ENCODE measurements around the gene AMOTL1.
A peak's percentile ranks its signal among the peaks of the same experiment; 100 is the strongest.

The AMOTL1 gene

GRCh38 chr11:94856443-94856842 is 88.3 kb downstream of the AMOTL1 start:
- no peak overlapping the region for H3K4me3 ChIP-seq (ENCODE audit: low read depth, low read length)
- no peak for TF ChIP-seq CTCF (IDR thresholded peaks at IDR 0.05; ENCODE audit: low read depth, low read length)
- peak overlapping the region; percentile 80 for H3K27ac ChIP-seq
- DNase-seq: peak; percentile 14
- H3K9me3 ChIP-seq (ENCODE audit: severe bottlenecking): no peaks in the 10 kb centered on the region
- H3K27me3 ChIP-seq (ENCODE audit: insufficient read depth, low read depth, severe bottlenecking): no peaks in the 10 kb centered on the region
- H3K36me3 ChIP-seq: peaks cover 85% of the 10 kb centered on the region

GRCh38 chr11:94857337-94857736 is 89.2 kb downstream of the AMOTL1 start:
- no peak for DNase-seq
- Histone ChIP-seq H3K9me3 (ENCODE audit: severe bottlenecking) (no peaks in the 10 kb centered on the region), H3K4me3 (ENCODE audit: low read depth, low read length) (no peak overlapping the region), H3K27ac (peak overlapping the region; percentile 80), H3K36me3 (peaks cover 84% of the 10 kb centered on the region), H3K27me3 (ENCODE audit: insufficient read depth, low read depth, severe bottlenecking) (no peaks in the 10 kb centered on the region)
- TF ChIP-seq CTCF (IDR thresholded peaks at IDR 0.05; ENCODE audit: low read depth, low read length): no peak

- Histone ChIP-seq H3K36me3 (peaks cover 83% of the 10 kb centered on the region), H3K27ac (peak overlapping the region; percentile 80), H3K27me3 (ENCODE audit: insufficient read depth, low read depth, severe bottlenecking) (no peaks in the 10 kb centered on the region), H3K4me3 (ENCODE audit: low read depth, low read length) (no peak overlapping the region), H3K9me3 (ENCODE audit: severe bottlenecking) (no peaks in the 10 kb centered on the region)
- no peak for TF ChIP-seq CTCF (IDR thresholded peaks at IDR 0.05; ENCODE audit: low read depth, low read length)
- peak; percentile 45 for DNase-seq
Measured at GRCh38 chr11:94858012-94858705, 90.0 kb downstream of the AMOTL1 start.

- no peak for DNase-seq
- no peak overlapping the region for H3K27ac ChIP-seq
- peaks cover 79% of the 10 kb centered on the region for H3K36me3 ChIP-seq
- no peak overlapping the region for H3K4me3 ChIP-seq (ENCODE audit: low read depth, low read length)
- H3K27me3 ChIP-seq (ENCODE audit: insufficient read depth, low read depth, severe bottlenecking): no peaks in the 10 kb centered on the region
- no peak for TF ChIP-seq CTCF (IDR thresholded peaks at IDR 0.05; ENCODE audit: low read depth, low read length)
- H3K9me3 ChIP-seq (ENCODE audit: severe bottlenecking): no peaks in the 10 kb centered on the region
Measured at GRCh38 chr11:94860333-94860732, 92.2 kb downstream of the AMOTL1 start.

GRCh38 chr11:94861306-94861845 is 93.2 kb downstream of the AMOTL1 start:
- peaks cover 79% of the 10 kb centered on the region for H3K36me3 ChIP-seq
- no peak overlapping the region for H3K4me3 ChIP-seq (ENCODE audit: low read depth, low read length)
- H3K9me3 ChIP-seq (ENCODE audit: severe bottlenecking): no peaks in the 10 kb centered on the region
- no peak for TF ChIP-seq CTCF (IDR thresholded peaks at IDR 0.05; ENCODE audit: low read depth, low read length)
- H3K27ac ChIP-seq: no peak overlapping the region
- H3K27me3 ChIP-seq (ENCODE audit: insufficient read depth, low read depth, severe bottlenecking): no peaks in the 10 kb centered on the region
- DNase-seq: no peak
